B cell (primary cell): ENCODE measurements around the gene SPN. TPM values are rescaled to one million over a fixed set of nuclear protein-coding genes. Genes with fewer than 3 reads are reported as not detected.

ENCODE experiments used
- ATAC-seq: fragments of 200-7000 bp; cut with Tn5 transposase; one replicate; pipeline ENCODE4 v1.10.0; 2021; ENCODE audit warnings: low read depth, mild to moderate bottlenecking, moderate number of reproducible peaks, moderate library complexity
- CTCF ChIA-PET: fragments of 350-600 bp; sonication (Branson Sonifier 250); formaldehyde crosslinking; loops from one replicate; lab custom pipeline; 2021; ENCODE audit warnings: antibody characterized with exemption, inconsistent platforms; lab: Charles Lee
- POLR2A ChIA-PET: fragments of 350-600 bp; sonication (Branson Sonifier 250); formaldehyde crosslinking; loops from one replicate; lab custom pipeline; 2021; ENCODE audit warnings: antibody characterized with exemption; lab: Charles Lee
- DNase-seq: peaks from one replicate; pipeline ENCODE4 v3.0.0; 2013
- H2AFZ ChIP-seq: 2 replicates; pipeline ENCODE4 v1.6.1; 2012; ENCODE audit warnings: mild to moderate bottlenecking, low read depth, low read length; ENCODE audit not compliant: insufficient read depth, poor library complexity, severe bottlenecking
- H3K27ac ChIP-seq, 2 donors: 1 replicate in 1 of 2; 2 replicates in 1 of 2; pipeline ENCODE4 v1.5.1; 2012 to 2013; ENCODE audit warnings: low read length in 2 of 2, mild to moderate bottlenecking in 2 of 2, moderate library complexity in 1 of 2
- H3K27me3 ChIP-seq, 4 experiments: fragments of 200-600 bp in 1 of 4; sonication (generic) in 1 of 4; replicated peaks in 1 of 4; 1 replicate in 2 of 4; 2 replicates in 2 of 4; pipeline versions ENCODE4 v1.6.1 to v1.7.0; 2013 to 2016; ENCODE audit warnings: low read length in 3 of 4, mild to moderate bottlenecking in 2 of 4, mixed read lengths in 1 of 4, moderate library complexity in 1 of 4; ENCODE audit not compliant: insufficient read depth in 4 of 4, control insufficient read depth in 3 of 4; ENCODE audit errors: control extremely low read depth in 1 of 4
- H3K36me3 ChIP-seq, 2 experiments: replicated peaks in 1 of 2; 1 replicate in 1 of 2; 2 replicates in 1 of 2; pipeline versions ENCODE4 v1.6.1 to v1.7.1; 2013; ENCODE audit warnings: low read length in 1 of 2; ENCODE audit not compliant: insufficient read depth in 2 of 2, control insufficient read depth in 1 of 2; ENCODE audit errors: control extremely low read depth in 1 of 2, extremely low read depth in 1 of 2
- H3K4me1 ChIP-seq, 2 donors: fragments of 200-600 bp in 1 of 2; sonication (generic) in 1 of 2; 1 replicate in 1 of 2; 2 replicates in 1 of 2; pipeline versions ENCODE4 v1.5.1 to v1.6.1; 2013 to 2017; ENCODE audit warnings: low read length in 2 of 2; ENCODE audit not compliant: control insufficient read depth in 2 of 2, insufficient read depth in 2 of 2
- H3K4me2 ChIP-seq: replicated peaks from 2 replicates; pipeline ENCODE3; 2012; ENCODE audit warnings: mild to moderate bottlenecking, low read depth, low read length; ENCODE audit not compliant: poor library complexity, severe bottlenecking
- H3K4me3 ChIP-seq, 5 experiments: fragments of 200-600 bp in 1 of 5; sonication (generic) in 1 of 5; 1 replicate in 3 of 5; 2 replicates in 2 of 5; pipeline versions ENCODE4 v1.5.1 to v1.7.0; 2011 to 2016; ENCODE audit warnings: low read length in 4 of 5, mild to moderate bottlenecking in 4 of 5, low read depth in 2 of 5, control low read depth in 1 of 5, moderate library complexity in 1 of 5; ENCODE audit not compliant: insufficient read depth in 1 of 5; ENCODE audit errors: control extremely low read depth in 1 of 5, extremely low read depth in 1 of 5
- H3K79me2 ChIP-seq: fragments of 200-600 bp; sonication (generic); one replicate; pipeline ENCODE4 v1.6.0; 2016; ENCODE audit warnings: low read length; ENCODE audit not compliant: control insufficient read depth, insufficient read depth
- H3K9ac ChIP-seq: fragments of 200-600 bp; sonication (generic); 2 replicates; pipeline ENCODE4 v1.6.1; 2017; ENCODE audit warnings: mild to moderate bottlenecking, low read length, moderate library complexity
- H3K9me3 ChIP-seq, 3 donors: one replicate each; pipeline versions ENCODE4 v1.6.1 to v1.7.1; 2013; ENCODE audit warnings: low read length in 2 of 3; ENCODE audit not compliant: control insufficient read depth in 2 of 3, insufficient read depth in 1 of 3; ENCODE audit errors: control extremely low read depth in 1 of 3
- H4K20me1 ChIP-seq: 2 replicates; pipeline ENCODE4 v1.6.0; 2012; ENCODE audit warnings: mild to moderate bottlenecking, low read length; ENCODE audit not compliant: insufficient read depth, control insufficient read depth, poor library complexity, severe bottlenecking
- H3K27ac Mint-ChIP-seq: one replicate; pipeline ENCODE4 v1.8.0; 2021; ENCODE audit warnings: mixed read lengths
- H3K27me3 Mint-ChIP-seq: one replicate; pipeline ENCODE4 v1.8.0; 2021; ENCODE audit warnings: mixed read lengths
- H3K4me1 Mint-ChIP-seq: one replicate; pipeline ENCODE4 v1.8.0; 2021; ENCODE audit warnings: mixed read lengths
- H3K4me3 Mint-ChIP-seq: one replicate; pipeline ENCODE4 v1.8.0; 2021; ENCODE audit warnings: mixed read lengths
- H3K9me3 Mint-ChIP-seq: one replicate; pipeline ENCODE4 v1.8.0; 2022; ENCODE audit warnings: mixed read lengths; ENCODE audit not compliant: insufficient read depth
- CTCF ChIP-seq: fragments of 200-600 bp; IDR thresholded peaks from one replicate; pipeline ENCODE4 v1.8.0; 2022; ENCODE audit warnings: antibody characterized with exemption, mild to moderate bottlenecking
- EZH2 ChIP-seq: IDR thresholded peaks from 2 replicates; pipeline ENCODE4 v1.6.1; 2012; ENCODE audit warnings: borderline replicate concordance, low read depth, mild to moderate bottlenecking, moderate library complexity, low read length; ENCODE audit not compliant: insufficient read depth, poor library complexity, severe bottlenecking
- WGBS: methylation state at CpG from one replicate; pipeline ENCODE4 v1.1.5; 2013; ENCODE audit warnings: missing lambda C conversion rate; ENCODE audit not compliant: insufficient coverage; 5-methylcytosine and 5-hydroxymethylcytosine counted together
- intact Hi-C: fragments of 100-400 bp; cut with micrococcal nuclease; formaldehyde crosslinking; loops from one replicate; pipeline ENCODE4 v1.10.0; 2022
- polyA plus RNA-seq: library from polyadenylated mRNA; depleted of rRNA; stranded (reverse); fragments of >200 nt; gene quantifications from 2 replicates; pipeline ENCODE4 v1.2.3, GENCODE V29; 2012
- total RNA-seq, 2 donors: library from RNA; stranded (reverse); fragments of 120-200 nt in 1 of 2; gene quantifications; 1 replicate in 1 of 2; 2 replicates in 1 of 2; pipeline versions ENCODE4 v1.2.3 to v1.2.4, GENCODE V29; 2013 to 2022

Gene SPN
- total and polyA plus RNA-seq, 2 donors (not counting 1 experiment from before 2014, with no cell fraction given): 1.1 to 1.9 TPM

- no peak overlapping the region for H2AFZ ChIP-seq
- TF ChIP-seq EZH2 (no peak), CTCF (no peak)
- POLR2A ChIA-PET: interaction anchor here (0.6 to 2.8 kb wide), 11 partner anchors 40 to 484 kb away, joined by 3 to 18 read pairs (median 6); partner anchors contain the start of genes C16orf54, KIF22 and PAGR1
- ATAC-seq: no peak
- intact Hi-C loops: loop anchor here (1.0 to 5.0 kb wide), 6 partner anchors 44 to 320 kb away; partner anchors contain the start of genes C16orf54, KCTD13, MAZ and PAGR1
- peaks cover 24 to 33% of the 10 kb centered on the region in 2 donors for H3K4me1 ChIP-seq
- H3K9ac ChIP-seq: no peak overlapping the region
- CTCF ChIA-PET: interaction anchor here (0.7 to 6.1 kb wide), 34 partner anchors 10 to 331 kb away, joined by 3 to 100 read pairs (median 5); partner anchors contain the start of genes C16orf54, C16orf92, KCTD13 and KIF22
- peak overlapping the region; percentile 83 for H3K4me2 ChIP-seq
- peaks cover 30% of the 10 kb centered on the region for H3K4me1 Mint-ChIP-seq
- H4K20me1 ChIP-seq: no peaks in the 10 kb centered on the region
- H3K4me3 Mint-ChIP-seq: peak overlapping the region; percentile 23
- H3K79me2 ChIP-seq: no peaks in the 10 kb centered on the region
- no peaks in the 10 kb centered on the region for H3K36me3 ChIP-seq
- no peaks in the 10 kb centered on the region for H3K27me3 ChIP-seq
- no peak overlapping the region for H3K4me3 ChIP-seq
- H3K27me3 Mint-ChIP-seq: no peaks in the 10 kb centered on the region
- WGBS: 90% methylated on average over 4 of the region's 5 CpGs
- H3K9me3 Mint-ChIP-seq: peaks cover 3% of the 10 kb centered on the region
- peak overlapping the region in 1 of 2 donors; percentile 65 for H3K27ac ChIP-seq
- peaks cover 0 to 38% (median 10%) of the 10 kb centered on the region in 3 donors for H3K9me3 ChIP-seq
- DNase-seq: no peak
- H3K27ac Mint-ChIP-seq: no peak overlapping the region
Observed at GRCh38 chr16:29701214-29701555, 38.1 kb downstream of the SPN start.

- ChIA-PET POLR2A (interaction anchor here (0.6 to 2.8 kb wide), 9 partner anchors 15 to 146 kb away, joined by 3 to 18 read pairs (median 4); partner anchors contain the start of genes C16orf54, KIF22, MAZ and PAGR1), CTCF (interaction anchor here (0.5 to 6.1 kb wide), 18 partner anchors 9 to 330 kb away, joined by 3 to 100 read pairs (median 24); partner anchors contain the start of genes KIF22, MAZ, MVP and PAGR1)
- Mint-ChIP-seq H3K27ac (peak overlapping the region; percentile 90), H3K9me3 (peaks cover 3% of the 10 kb centered on the region), H3K4me1 (peaks cover 30% of the 10 kb centered on the region), H3K4me3 (peak overlapping the region; percentile 81), H3K27me3 (no peaks in the 10 kb centered on the region)
- H3K9ac ChIP-seq: peak overlapping the region; percentile 54
- no peaks in the 10 kb centered on the region for H3K36me3 ChIP-seq
- no peaks in the 10 kb centered on the region for H3K79me2 ChIP-seq
- H4K20me1 ChIP-seq: no peaks in the 10 kb centered on the region
- H3K4me1 ChIP-seq: peaks cover 24 to 33% of the 10 kb centered on the region in 2 donors
- WGBS: 3% methylated on average over 6 of the region's 13 CpGs
- H3K4me2 ChIP-seq: peak overlapping the region; percentile 83
- H2AFZ ChIP-seq: peak overlapping the region; percentile 42
- peaks cover 0 to 38% (median 10%) of the 10 kb centered on the region in 3 donors for H3K9me3 ChIP-seq
- H3K27ac ChIP-seq: peak overlapping the region; percentile 65 to 76
- intact Hi-C loops: loop anchor here (2.0 to 5.0 kb wide), 4 partner anchors 50 to 225 kb away; partner anchors contain the start of genes KCTD13, KIF22 and MAZ
- H3K4me3 ChIP-seq: peak overlapping the region in 4 of 5 experiments; percentile 3 to 65 (median 22)
- TF ChIP-seq EZH2 (no peak), CTCF (no peak)
- no peaks in the 10 kb centered on the region for H3K27me3 ChIP-seq
- no peak for DNase-seq
- peak; percentile 39 for ATAC-seq
Observed at GRCh38 chr16:29702269-29702668, 39.2 kb downstream of the SPN start.
